Measurements from ENCODE around the gene CTTNBP2. TPM values are rescaled to one million over a fixed set of nuclear protein-coding genes. Genes with fewer than 3 reads are reported as not detected.

CTTNBP2 gene
- total RNA-seq, 4 donors from 2014 or later, result 13.8 to 19.4 (median 17.6) TPM

DNA sequence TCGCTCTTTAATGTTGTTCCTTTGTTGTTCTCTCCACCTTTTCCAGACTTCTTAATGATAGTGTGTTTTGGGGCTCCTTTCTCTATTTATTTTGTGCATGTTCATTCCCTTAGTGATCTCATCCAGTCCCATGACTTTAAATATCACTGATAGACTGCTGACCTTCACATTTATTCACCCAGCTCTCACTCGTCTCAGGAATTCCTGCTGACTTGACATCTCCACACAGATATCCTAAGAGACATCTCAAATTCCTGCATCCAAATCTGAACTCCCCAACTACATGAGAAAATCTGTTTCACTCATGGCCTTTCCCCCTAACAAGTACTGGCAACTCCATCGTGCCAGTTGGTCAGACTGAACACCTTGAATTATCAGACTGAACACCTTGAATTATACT lies 111.2 kb downstream of the CTTNBP2 start:
- no peaks in the 10 kb centered on the region for H3K4me1 ChIP-seq
- H3K4me3 ChIP-seq (replicated peaks in 1 of 3), result no peak overlapping the region
- intact Hi-C loops (cut with DNase I), result no loop called here
- H3K27ac ChIP-seq, result no peak overlapping the region
- no peaks in the 10 kb centered on the region for H3K9me3 ChIP-seq
- H3K36me3 ChIP-seq, result no peaks in the 10 kb centered on the region
- no peaks in the 10 kb centered on the region for H3K27me3 ChIP-seq
- DNase-seq, result no peak
- TF ChIP-seq, protein P1, sequence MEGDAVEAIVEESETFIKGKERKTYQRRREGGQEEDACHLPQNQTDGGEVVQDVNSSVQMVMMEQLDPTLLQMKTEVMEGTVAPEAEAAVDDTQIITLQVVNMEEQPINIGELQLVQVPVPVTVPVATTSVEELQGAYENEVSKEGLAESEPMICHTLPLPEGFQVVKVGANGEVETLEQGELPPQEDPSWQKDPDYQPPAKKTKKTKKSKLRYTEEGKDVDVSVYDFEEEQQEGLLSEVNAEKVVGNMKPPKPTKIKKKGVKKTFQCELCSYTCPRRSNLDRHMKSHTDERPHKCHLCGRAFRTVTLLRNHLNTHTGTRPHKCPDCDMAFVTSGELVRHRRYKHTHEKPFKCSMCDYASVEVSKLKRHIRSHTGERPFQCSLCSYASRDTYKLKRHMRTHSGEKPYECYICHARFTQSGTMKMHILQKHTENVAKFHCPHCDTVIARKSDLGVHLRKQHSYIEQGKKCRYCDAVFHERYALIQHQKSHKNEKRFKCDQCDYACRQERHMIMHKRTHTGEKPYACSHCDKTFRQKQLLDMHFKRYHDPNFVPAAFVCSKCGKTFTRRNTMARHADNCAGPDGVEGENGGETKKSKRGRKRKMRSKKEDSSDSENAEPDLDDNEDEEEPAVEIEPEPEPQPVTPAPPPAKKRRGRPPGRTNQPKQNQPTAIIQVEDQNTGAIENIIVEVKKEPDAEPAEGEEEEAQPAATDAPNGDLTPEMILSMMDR (IDR thresholded peaks at IDR 0.05), result no peak
- no peak for TF ChIP-seq POLR2A (IDR thresholded peaks at IDR 0.05)
- 83 to 89% methylated on average over 3 of the region's 3 CpGs for WGBS, 2 donors

DNA sequence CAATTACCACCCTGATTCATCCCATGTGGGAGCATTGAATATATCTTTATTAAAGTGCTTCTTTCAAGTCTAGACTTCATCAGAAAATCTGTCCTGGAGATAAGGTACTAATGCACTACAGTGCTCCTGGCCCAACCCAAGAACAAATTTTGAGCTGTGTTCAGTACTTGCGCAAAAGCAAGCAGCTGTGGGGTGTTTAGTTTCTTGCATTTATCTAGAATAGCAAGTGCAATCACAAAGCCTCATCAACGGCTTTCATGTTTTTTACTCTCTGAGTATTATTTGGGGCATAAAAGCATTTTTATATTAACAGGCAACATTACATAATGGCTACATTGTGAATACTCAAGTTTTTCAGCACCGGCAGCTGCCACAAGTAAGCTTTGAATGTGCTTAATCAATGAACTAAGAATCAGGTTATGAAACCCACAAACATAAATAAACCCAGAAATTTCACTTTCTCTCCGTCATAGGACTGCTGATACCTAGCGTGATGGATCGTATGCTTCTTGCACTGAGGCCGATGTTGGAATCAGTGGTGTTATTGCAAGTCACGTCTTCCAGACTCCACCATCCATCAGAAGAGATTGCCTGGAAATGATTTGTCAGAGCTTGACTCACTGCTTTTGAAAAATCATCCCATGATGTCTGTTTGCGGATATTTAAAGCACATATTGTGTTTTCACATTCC lies 113.1 kb downstream of the CTTNBP2 start:
- peaks cover 0 to 3% of the 10 kb centered on the region in 2 donors for H3K36me3 ChIP-seq
- no peaks in the 10 kb centered on the region for H3K4me1 ChIP-seq
- TF ChIP-seq, protein P1 (IDR thresholded peaks at IDR 0.05), result no peak
- TF ChIP-seq POLR2A (IDR thresholded peaks at IDR 0.05), result no peak
- 85 to 91% methylated on average over 9 of the region's 9 CpGs for WGBS, 2 donors
- H3K9me3 ChIP-seq, result no peaks in the 10 kb centered on the region
- DNase-seq, result no peak
- intact Hi-C loops (cut with DNase I), result loop anchor here (10.0 kb wide), 2 partner anchors 115 to 345 kb away; partner anchors contain the start of gene CTTNBP2
- H3K27ac ChIP-seq, result no peak overlapping the region
- H3K27me3 ChIP-seq, result no peaks in the 10 kb centered on the region
- no peak overlapping the region for H3K4me3 ChIP-seq (replicated peaks in 1 of 3)

DNA sequence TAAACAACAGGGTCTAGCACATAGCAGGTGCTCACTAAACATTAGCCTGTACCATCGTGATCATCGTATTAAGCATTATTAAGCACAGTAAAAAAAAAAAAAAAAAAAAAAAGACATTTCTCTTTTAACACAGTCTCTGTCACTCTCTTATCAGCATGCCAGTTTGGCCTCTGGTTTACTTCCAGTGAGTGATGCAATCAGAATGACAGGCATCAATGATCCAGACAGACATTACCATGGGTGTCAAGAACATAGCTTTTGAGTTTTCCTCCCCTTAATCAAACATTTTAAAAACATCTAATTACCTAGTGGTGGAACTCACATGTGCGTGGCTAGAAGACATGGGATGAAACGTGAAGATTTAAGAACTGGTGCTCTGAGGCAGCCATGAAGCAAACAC lies 115.8 kb downstream of the CTTNBP2 start:
- 94 to 97% methylated on average over 4 of the region's 4 CpGs for WGBS, 2 donors
- no peaks in the 10 kb centered on the region for H3K9me3 ChIP-seq
- TF ChIP-seq POLR2A (IDR thresholded peaks at IDR 0.05), result no peak
- TF ChIP-seq, protein P1 (IDR thresholded peaks at IDR 0.05), result no peak
- DNase-seq, result no peak
- H3K4me3 ChIP-seq (replicated peaks in 1 of 3), result no peak overlapping the region
- H3K27me3 ChIP-seq, result no peaks in the 10 kb centered on the region
- no peaks in the 10 kb centered on the region for H3K4me1 ChIP-seq
- peaks cover 0 to 3% of the 10 kb centered on the region in 2 donors for H3K36me3 ChIP-seq
- H3K27ac ChIP-seq, result no peak overlapping the region
- intact Hi-C loops (cut with DNase I), result loop anchor here (10.0 kb wide), 2 partner anchors 117 to 347 kb away; partner anchors contain the start of gene CTTNBP2

DNA sequence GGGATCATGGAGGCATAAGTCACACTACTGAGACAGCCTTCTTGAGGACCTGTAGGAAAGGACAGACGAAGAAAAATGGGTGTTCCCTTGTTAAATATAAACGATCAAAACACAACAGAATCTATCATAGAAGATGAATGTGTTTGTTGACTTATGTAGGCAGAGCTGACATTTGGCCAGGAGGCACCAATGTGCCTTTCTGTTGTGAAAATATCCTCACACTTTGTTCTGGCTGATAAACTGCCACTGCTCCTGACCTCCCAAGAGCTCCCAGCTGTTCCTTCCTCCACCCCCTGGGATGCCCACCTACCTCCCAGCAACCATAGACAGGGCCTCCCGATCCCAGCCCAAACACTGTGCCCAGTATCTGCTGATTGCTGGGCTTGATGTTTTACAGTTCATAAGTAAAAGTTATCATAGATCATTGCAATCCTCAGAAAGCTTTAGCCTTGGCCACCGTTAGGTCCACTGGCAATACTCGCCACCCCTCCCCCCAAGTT lies 116.6 kb downstream of the CTTNBP2 start:
- Histone ChIP-seq H3K27ac (no peak overlapping the region), H3K9me3 (no peaks in the 10 kb centered on the region), H3K4me1 (no peaks in the 10 kb centered on the region), H3K36me3 (peaks cover 0 to 3% of the 10 kb centered on the region in 2 donors), H3K27me3 (no peaks in the 10 kb centered on the region), H3K4me3 (replicated peaks in 1 of 3) (no peak overlapping the region)
- WGBS, 2 donors, result 88 to 95% methylated on average over 5 of the region's 5 CpGs
- no peak for TF ChIP-seq POLR2A (IDR thresholded peaks at IDR 0.05)
- TF ChIP-seq, protein P1 (IDR thresholded peaks at IDR 0.05), result no peak
- no peak for DNase-seq
- intact Hi-C loops (cut with DNase I), result loop anchor here (10.0 kb wide), 2 partner anchors 118 to 348 kb away; partner anchors contain the start of gene CTTNBP2

DNA sequence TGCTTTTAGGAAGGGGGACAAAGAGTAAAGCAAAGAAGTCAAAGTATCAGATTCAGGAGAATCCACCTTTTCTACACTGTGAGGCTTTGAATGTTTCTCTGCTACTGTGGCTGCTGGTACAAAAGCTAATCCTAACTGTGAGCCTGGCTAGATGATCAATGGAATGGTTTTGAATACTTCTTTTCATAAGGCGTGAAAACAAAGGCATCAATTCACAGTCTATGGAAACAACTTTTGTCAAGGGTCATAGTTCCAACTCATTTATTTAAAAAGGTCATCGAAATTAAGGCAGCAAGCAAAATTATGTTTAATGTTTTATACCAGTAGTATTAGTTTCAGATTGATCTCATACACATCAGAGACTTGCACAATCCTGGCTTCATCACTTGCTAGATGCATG lies 118.1 kb downstream of the CTTNBP2 start:
- Histone ChIP-seq H3K27ac (no peak overlapping the region), H3K36me3 (peaks cover 0 to 3% of the 10 kb centered on the region in 2 donors), H3K9me3 (no peaks in the 10 kb centered on the region), H3K27me3 (no peaks in the 10 kb centered on the region), H3K4me3 (replicated peaks in 1 of 3) (no peak overlapping the region), H3K4me1 (no peaks in the 10 kb centered on the region)
- intact Hi-C loops (cut with DNase I), result loop anchor here (10.0 kb wide), 2 partner anchors 120 to 350 kb away; partner anchors contain the start of gene CTTNBP2
- WGBS, 2 donors, result 91 to 94% methylated on average over 2 of the region's 2 CpGs
- TF ChIP-seq POLR2A (IDR thresholded peaks at IDR 0.05), result no peak
- TF ChIP-seq, protein P1 (IDR thresholded peaks at IDR 0.05), result no peak
- no peak for DNase-seq

Measured in thyroid gland (tissue), 4 donors.